Measurements from ENCODE around the gene ASTN2. TPM values are rescaled to one million over a fixed set of nuclear protein-coding genes. Genes with fewer than 3 reads are reported as not detected.

The ASTN2 gene
- total and polyA plus RNA-seq, 4 donors = 0.57 to 2.9 (median 1.4) TPM

DNA sequence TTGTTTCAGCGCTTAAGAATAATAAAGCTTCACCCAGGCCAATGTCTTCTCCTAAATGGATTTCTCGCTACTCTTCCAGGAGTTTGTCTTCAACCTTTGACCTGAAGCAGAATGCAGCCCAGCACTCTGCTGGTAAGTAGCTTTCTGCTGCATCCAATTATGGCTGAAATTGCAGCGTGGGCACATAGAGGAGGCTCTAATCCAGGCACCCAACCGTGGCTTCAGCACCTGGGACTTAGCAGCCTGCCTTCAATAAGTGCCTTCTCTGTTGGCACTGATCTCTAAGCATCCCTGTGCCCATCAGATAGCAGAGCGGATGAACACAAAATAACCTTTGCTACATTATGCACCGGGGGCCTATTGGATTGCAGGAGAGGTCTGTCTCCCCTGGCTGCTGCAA lies 622.6 kb downstream of the ASTN2 start:
- no peak overlapping the region for H3K27ac ChIP-seq (ENCODE audit: low read depth in 1 of 2, low read length in 2 of 2)
- DNase-seq (ENCODE audit: low spot score) = no peak
- TF ChIP-seq NR2F2 (IDR thresholded peaks at IDR 0.05) (no peak), FOXA2 (IDR thresholded peaks at IDR 0.05) (no peak), SP1 (IDR thresholded peaks at IDR 0.05) (no peak), TAF1 (conservative IDR thresholded peaks at IDR 0.05) (no peak), JUND (IDR thresholded peaks at IDR 0.05) (no peak), FOXA1 (IDR thresholded peaks at IDR 0.05) (no peak), REST (IDR thresholded peaks at IDR 0.05) (no peak), ATF3 (IDR thresholded peaks at IDR 0.05) (no peak), ZBTB33 (IDR thresholded peaks at IDR 0.05) (no peak), EGR1 (IDR thresholded peaks at IDR 0.05; ENCODE audit: low read depth in 2 of 2) (no peak), HNF4A (conservative IDR thresholded peaks at IDR 0.05) (no peak), RXRA (IDR thresholded peaks at IDR 0.05) (no peak), GABPA (IDR thresholded peaks at IDR 0.05 in 1 of 2, conservative IDR thresholded peaks at IDR 0.05 in 1 of 2) (no peak), HNF4G (IDR thresholded peaks at IDR 0.05) (no peak), YY1 (IDR thresholded peaks at IDR 0.05) (no peak)
- TF ChIP-seq, protein P1, sequence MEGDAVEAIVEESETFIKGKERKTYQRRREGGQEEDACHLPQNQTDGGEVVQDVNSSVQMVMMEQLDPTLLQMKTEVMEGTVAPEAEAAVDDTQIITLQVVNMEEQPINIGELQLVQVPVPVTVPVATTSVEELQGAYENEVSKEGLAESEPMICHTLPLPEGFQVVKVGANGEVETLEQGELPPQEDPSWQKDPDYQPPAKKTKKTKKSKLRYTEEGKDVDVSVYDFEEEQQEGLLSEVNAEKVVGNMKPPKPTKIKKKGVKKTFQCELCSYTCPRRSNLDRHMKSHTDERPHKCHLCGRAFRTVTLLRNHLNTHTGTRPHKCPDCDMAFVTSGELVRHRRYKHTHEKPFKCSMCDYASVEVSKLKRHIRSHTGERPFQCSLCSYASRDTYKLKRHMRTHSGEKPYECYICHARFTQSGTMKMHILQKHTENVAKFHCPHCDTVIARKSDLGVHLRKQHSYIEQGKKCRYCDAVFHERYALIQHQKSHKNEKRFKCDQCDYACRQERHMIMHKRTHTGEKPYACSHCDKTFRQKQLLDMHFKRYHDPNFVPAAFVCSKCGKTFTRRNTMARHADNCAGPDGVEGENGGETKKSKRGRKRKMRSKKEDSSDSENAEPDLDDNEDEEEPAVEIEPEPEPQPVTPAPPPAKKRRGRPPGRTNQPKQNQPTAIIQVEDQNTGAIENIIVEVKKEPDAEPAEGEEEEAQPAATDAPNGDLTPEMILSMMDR (IDR thresholded peaks at IDR 0.05; ENCODE audit: low read depth, low read length, missing input control) = no peak
- TF ChIP-seq, protein P2, sequence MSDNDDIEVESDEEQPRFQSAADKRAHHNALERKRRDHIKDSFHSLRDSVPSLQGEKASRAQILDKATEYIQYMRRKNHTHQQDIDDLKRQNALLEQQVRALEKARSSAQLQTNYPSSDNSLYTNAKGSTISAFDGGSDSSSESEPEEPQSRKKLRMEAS (IDR thresholded peaks at IDR 0.05) = no peak
- no peaks in the 10 kb centered on the region for H3K36me3 ChIP-seq (ENCODE audit: control insufficient read depth in 4 of 4, insufficient read depth in 3 of 4, low read depth in 1 of 4, low read length in 3 of 4)
- 66% methylated on average over 6 of the region's 6 CpGs for WGBS
- H3K4me3 ChIP-seq (ENCODE audit: low read depth in 1 of 3, low read length in 3 of 3) = no peak overlapping the region
- no peaks in the 10 kb centered on the region for H3K9me3 ChIP-seq (ENCODE audit: control insufficient read depth in 4 of 4, low read length in 3 of 4)
- no peak overlapping the region for H3K9ac ChIP-seq (ENCODE audit: low read depth in 1 of 2, low read length in 2 of 2)
- peaks cover 0 to 8% (median 2%) of the 10 kb centered on the region in 4 donors for H3K27me3 ChIP-seq (ENCODE audit: control insufficient read depth in 4 of 4, insufficient read depth in 4 of 4, low read length in 3 of 4)
- H3K4me1 ChIP-seq (ENCODE audit: control insufficient read depth in 4 of 4, insufficient read depth in 4 of 4, low read length in 3 of 4) = no peaks in the 10 kb centered on the region

DNA sequence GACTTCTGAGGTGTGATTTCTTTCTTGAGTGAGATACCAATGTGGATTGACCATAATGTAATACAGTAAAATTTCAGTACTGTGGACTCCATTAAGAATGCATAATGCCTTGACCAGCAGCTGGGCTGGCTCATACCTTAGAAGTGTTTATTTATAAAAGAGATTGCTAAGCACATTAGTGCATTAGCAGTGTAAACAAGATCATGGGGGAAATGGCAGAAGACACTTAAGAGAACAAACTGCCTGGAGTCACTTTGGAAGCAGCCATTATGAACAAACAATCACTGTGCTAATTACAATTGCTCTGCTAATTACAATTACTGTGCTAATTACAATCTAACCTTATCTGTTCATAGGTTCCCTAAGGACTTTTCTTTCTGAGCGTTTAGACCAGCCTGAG lies 623.5 kb downstream of the ASTN2 start:
- Histone ChIP-seq H3K9ac (ENCODE audit: low read depth in 1 of 2, low read length in 2 of 2) (no peak overlapping the region), H3K4me1 (ENCODE audit: control insufficient read depth in 4 of 4, insufficient read depth in 4 of 4, low read length in 3 of 4) (no peaks in the 10 kb centered on the region), H3K4me3 (ENCODE audit: low read depth in 1 of 3, low read length in 3 of 3) (no peak overlapping the region), H3K27ac (ENCODE audit: low read depth in 1 of 2, low read length in 2 of 2) (no peak overlapping the region), H3K9me3 (ENCODE audit: control insufficient read depth in 4 of 4, low read length in 3 of 4) (no peaks in the 10 kb centered on the region), H3K36me3 (ENCODE audit: control insufficient read depth in 4 of 4, insufficient read depth in 3 of 4, low read depth in 1 of 4, low read length in 3 of 4) (no peaks in the 10 kb centered on the region), H3K27me3 (ENCODE audit: control insufficient read depth in 4 of 4, insufficient read depth in 4 of 4, low read length in 3 of 4) (peaks cover 0 to 9% (median 2%) of the 10 kb centered on the region in 4 donors)
- DNase-seq (ENCODE audit: low spot score) = no peak
- WGBS = 39% methylated on average over 1 of the region's 1 CpG
- TF ChIP-seq NR2F2 (IDR thresholded peaks at IDR 0.05) = no peak
- TF ChIP-seq RAD21 (IDR thresholded peaks at IDR 0.05) = no peak
- TF ChIP-seq YY1 (IDR thresholded peaks at IDR 0.05) = no peak
- TF ChIP-seq JUND (IDR thresholded peaks at IDR 0.05) = no peak
- TF ChIP-seq TAF1 (conservative IDR thresholded peaks at IDR 0.05) = no peak
- no peak for TF ChIP-seq FOXA2 (IDR thresholded peaks at IDR 0.05)
- TF ChIP-seq ZBTB33 (IDR thresholded peaks at IDR 0.05) = no peak
- TF ChIP-seq HNF4A (conservative IDR thresholded peaks at IDR 0.05) = no peak
- TF ChIP-seq FOXA1 (IDR thresholded peaks at IDR 0.05) = no peak
- no peak for TF ChIP-seq EGR1 (IDR thresholded peaks at IDR 0.05; ENCODE audit: low read depth in 2 of 2)
- no peak for TF ChIP-seq HNF4G (IDR thresholded peaks at IDR 0.05)
- no peak for TF ChIP-seq RXRA (IDR thresholded peaks at IDR 0.05)
- TF ChIP-seq REST (IDR thresholded peaks at IDR 0.05) = no peak

Data from liver (tissue), 9 donors.